ENCODE data around the gene HOXC12. TPM values are rescaled to one million over a fixed set of nuclear protein-coding genes. Genes with fewer than 3 reads are reported as not detected.

The HOXC12 gene
- total and polyA plus RNA-seq, 4 donors = not detected

DNA sequence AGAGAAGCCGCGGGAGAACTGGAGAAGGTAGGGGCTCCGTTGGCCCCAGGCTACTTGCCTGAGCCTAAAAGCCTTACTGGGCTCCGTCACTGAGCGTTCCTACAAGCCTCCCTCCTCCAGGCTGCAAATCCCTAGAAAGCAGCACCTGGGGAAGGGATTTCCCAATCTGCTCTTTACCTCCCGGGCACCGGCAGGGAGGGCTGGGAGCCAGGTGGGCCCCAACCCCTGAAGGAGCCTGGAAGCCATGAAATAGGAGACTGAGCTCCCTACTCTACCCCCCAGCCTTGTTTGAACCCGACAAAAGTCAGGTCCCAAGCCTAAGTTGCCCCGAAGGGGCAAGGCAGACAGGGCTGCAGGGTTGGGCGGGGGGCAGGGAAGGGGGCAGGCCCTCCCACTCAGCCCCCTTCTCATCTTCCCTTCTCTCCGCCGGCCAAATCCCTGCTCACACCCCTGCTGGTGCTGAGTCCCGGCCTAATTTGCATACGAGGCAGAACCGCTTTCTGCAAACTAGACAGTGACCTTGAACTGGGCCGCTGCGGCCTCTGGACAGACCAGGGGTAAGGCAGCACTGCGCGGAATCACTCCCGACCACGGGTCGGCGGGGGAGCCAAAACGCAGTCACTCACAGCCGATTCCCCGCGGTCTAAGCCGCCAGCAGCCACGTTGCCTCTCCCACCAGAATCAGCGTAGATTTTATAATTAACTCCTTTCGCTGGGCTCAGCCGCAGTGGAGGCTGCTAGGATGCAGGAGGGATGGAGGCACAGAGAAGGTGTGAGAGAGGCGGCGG, 3.7 kb upstream of the HOXC12 start:
- TF ChIP-seq, protein P1, sequence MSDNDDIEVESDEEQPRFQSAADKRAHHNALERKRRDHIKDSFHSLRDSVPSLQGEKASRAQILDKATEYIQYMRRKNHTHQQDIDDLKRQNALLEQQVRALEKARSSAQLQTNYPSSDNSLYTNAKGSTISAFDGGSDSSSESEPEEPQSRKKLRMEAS (IDR thresholded peaks at IDR 0.05) = no peak
- TF ChIP-seq RAD21 (IDR thresholded peaks at IDR 0.05) = no peak
- TF ChIP-seq, protein P2, sequence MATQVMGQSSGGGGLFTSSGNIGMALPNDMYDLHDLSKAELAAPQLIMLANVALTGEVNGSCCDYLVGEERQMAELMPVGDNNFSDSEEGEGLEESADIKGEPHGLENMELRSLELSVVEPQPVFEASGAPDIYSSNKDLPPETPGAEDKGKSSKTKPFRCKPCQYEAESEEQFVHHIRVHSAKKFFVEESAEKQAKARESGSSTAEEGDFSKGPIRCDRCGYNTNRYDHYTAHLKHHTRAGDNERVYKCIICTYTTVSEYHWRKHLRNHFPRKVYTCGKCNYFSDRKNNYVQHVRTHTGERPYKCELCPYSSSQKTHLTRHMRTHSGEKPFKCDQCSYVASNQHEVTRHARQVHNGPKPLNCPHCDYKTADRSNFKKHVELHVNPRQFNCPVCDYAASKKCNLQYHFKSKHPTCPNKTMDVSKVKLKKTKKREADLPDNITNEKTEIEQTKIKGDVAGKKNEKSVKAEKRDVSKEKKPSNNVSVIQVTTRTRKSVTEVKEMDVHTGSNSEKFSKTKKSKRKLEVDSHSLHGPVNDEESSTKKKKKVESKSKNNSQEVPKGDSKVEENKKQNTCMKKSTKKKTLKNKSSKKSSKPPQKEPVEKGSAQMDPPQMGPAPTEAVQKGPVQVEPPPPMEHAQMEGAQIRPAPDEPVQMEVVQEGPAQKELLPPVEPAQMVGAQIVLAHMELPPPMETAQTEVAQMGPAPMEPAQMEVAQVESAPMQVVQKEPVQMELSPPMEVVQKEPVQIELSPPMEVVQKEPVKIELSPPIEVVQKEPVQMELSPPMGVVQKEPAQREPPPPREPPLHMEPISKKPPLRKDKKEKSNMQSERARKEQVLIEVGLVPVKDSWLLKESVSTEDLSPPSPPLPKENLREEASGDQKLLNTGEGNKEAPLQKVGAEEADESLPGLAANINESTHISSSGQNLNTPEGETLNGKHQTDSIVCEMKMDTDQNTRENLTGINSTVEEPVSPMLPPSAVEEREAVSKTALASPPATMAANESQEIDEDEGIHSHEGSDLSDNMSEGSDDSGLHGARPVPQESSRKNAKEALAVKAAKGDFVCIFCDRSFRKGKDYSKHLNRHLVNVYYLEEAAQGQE (IDR thresholded peaks at IDR 0.05) = no peak
- TF ChIP-seq FOXA1 (IDR thresholded peaks at IDR 0.05) = no peak
- TF ChIP-seq YY1 (IDR thresholded peaks at IDR 0.05) = no peak
- TF ChIP-seq GABPA (IDR thresholded peaks at IDR 0.05 in 1 of 2, conservative IDR thresholded peaks at IDR 0.05 in 1 of 2) = no peak
- TF ChIP-seq SP1 (IDR thresholded peaks at IDR 0.05) = no peak
- TF ChIP-seq HNF4A (conservative IDR thresholded peaks at IDR 0.05) = no peak
- TF ChIP-seq, protein P3, sequence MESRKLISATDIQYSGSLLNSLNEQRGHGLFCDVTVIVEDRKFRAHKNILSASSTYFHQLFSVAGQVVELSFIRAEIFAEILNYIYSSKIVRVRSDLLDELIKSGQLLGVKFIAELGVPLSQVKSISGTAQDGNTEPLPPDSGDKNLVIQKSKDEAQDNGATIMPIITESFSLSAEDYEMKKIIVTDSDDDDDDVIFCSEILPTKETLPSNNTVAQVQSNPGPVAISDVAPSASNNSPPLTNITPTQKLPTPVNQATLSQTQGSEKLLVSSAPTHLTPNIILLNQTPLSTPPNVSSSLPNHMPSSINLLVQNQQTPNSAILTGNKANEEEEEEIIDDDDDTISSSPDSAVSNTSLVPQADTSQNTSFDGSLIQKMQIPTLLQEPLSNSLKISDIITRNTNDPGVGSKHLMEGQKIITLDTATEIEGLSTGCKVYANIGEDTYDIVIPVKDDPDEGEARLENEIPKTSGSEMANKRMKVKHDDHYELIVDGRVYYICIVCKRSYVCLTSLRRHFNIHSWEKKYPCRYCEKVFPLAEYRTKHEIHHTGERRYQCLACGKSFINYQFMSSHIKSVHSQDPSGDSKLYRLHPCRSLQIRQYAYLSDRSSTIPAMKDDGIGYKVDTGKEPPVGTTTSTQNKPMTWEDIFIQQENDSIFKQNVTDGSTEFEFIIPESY (IDR thresholded peaks at IDR 0.05) = no peak
- TF ChIP-seq, protein P4, sequence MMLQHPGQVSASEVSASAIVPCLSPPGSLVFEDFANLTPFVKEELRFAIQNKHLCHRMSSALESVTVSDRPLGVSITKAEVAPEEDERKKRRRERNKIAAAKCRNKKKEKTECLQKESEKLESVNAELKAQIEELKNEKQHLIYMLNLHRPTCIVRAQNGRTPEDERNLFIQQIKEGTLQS (IDR thresholded peaks at IDR 0.05) = no peak
- no peak for TF ChIP-seq EGR1 (IDR thresholded peaks at IDR 0.05; ENCODE audit: low read depth in 2 of 2)
- TF ChIP-seq, protein P5, sequence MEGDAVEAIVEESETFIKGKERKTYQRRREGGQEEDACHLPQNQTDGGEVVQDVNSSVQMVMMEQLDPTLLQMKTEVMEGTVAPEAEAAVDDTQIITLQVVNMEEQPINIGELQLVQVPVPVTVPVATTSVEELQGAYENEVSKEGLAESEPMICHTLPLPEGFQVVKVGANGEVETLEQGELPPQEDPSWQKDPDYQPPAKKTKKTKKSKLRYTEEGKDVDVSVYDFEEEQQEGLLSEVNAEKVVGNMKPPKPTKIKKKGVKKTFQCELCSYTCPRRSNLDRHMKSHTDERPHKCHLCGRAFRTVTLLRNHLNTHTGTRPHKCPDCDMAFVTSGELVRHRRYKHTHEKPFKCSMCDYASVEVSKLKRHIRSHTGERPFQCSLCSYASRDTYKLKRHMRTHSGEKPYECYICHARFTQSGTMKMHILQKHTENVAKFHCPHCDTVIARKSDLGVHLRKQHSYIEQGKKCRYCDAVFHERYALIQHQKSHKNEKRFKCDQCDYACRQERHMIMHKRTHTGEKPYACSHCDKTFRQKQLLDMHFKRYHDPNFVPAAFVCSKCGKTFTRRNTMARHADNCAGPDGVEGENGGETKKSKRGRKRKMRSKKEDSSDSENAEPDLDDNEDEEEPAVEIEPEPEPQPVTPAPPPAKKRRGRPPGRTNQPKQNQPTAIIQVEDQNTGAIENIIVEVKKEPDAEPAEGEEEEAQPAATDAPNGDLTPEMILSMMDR (IDR thresholded peaks at IDR 0.05; ENCODE audit: low read depth, low read length, missing input control) = no peak
- no peak for TF ChIP-seq HNF4G (IDR thresholded peaks at IDR 0.05)
- no peak for TF ChIP-seq FOXA2 (IDR thresholded peaks at IDR 0.05)
- TF ChIP-seq TAF1 (conservative IDR thresholded peaks at IDR 0.05) = no peak
- no peak for TF ChIP-seq RXRA (IDR thresholded peaks at IDR 0.05)
- no peak for TF ChIP-seq JUND (IDR thresholded peaks at IDR 0.05)
- H3K27me3 ChIP-seq (ENCODE audit: control insufficient read depth in 4 of 4, insufficient read depth in 4 of 4, low read length in 3 of 4) = peaks cover 9 to 37% (median 26%) of the 10 kb centered on the region in 4 donors
- H3K9me3 ChIP-seq (ENCODE audit: control insufficient read depth in 4 of 4, low read length in 3 of 4) = peaks cover 0 to 4% (median 0%) of the 10 kb centered on the region in 4 donors
- H3K4me3 ChIP-seq (ENCODE audit: low read depth in 1 of 3, low read length in 3 of 3) = no peak overlapping the region
- 6% methylated on average over 34 of the region's 34 CpGs for WGBS
- no peaks in the 10 kb centered on the region for H3K36me3 ChIP-seq (ENCODE audit: control insufficient read depth in 4 of 4, insufficient read depth in 3 of 4, low read depth in 1 of 4, low read length in 3 of 4)
- no peak for DNase-seq (ENCODE audit: low spot score)
- no peak overlapping the region for H3K27ac ChIP-seq (ENCODE audit: low read depth in 1 of 2, low read length in 2 of 2)
- peaks cover 0 to 2% (median 0%) of the 10 kb centered on the region in 4 donors for H3K4me1 ChIP-seq (ENCODE audit: control insufficient read depth in 4 of 4, insufficient read depth in 4 of 4, low read length in 3 of 4)
- no peak overlapping the region for H3K9ac ChIP-seq (ENCODE audit: low read depth in 1 of 2, low read length in 2 of 2)

Measured in liver (tissue), 9 donors.